Ovary (tissue), 3 donors: ENCODE data around the gene ITSN1.

Experiments
- CTCF ChIP-seq, 3 donors: fragments of 450-650 bp in 2 of 3; fragments of 200-600 bp in 1 of 3; IDR thresholded peaks; one replicate each; pipeline versions ENCODE4 v1.5.1 to v1.8.0; 2016 to 2022; ENCODE audit warnings: antibody characterized with exemption in 3 of 3, mild to moderate bottlenecking in 1 of 3
- EP300 ChIP-seq: sonication (generic); formaldehyde crosslinking; IDR thresholded peaks from one replicate; pipeline ENCODE4 v1.6.1; 2017; ENCODE audit warnings: antibody characterized with exemption
- donor health status: DM: no; HTN: no; CAD: no.

GRCh38 chr21:33904041-33904440, 261.7 kb downstream of the ITSN1 start:
- TF ChIP-seq CTCF (IDR thresholded peaks at IDR 0.05) (no peak), EP300 (no peak)
